Natural killer cell (primary cell): ENCODE measurements around the gene HNRNPH1. TPM values are rescaled to one million over a fixed set of nuclear protein-coding genes. Genes with fewer than 3 reads are reported as not detected.

Source experiments
- ATAC-seq, 3 donors: fragments of 150-1000 bp in 2 of 3; fragments of 200-7000 bp in 1 of 3; cut with Tn5 transposase; 1 replicate in 1 of 3; 2 replicates in 2 of 3; pipeline ENCODE4 v1.10.0; 2021; ENCODE audit warnings: mild to moderate bottlenecking in 2 of 3, moderate library complexity in 2 of 3
- DNase-seq, 2 donors: peaks; one replicate each; pipeline versions ENCODE4 v3.0.0 to v3.0.0-alpha.2; 2013 to 2021; ENCODE audit warnings: mixed read lengths in 1 of 2
- H3K27ac ChIP-seq: one replicate; pipeline ENCODE4 v1.5.1; 2013; ENCODE audit warnings: mild to moderate bottlenecking, low read length
- H3K27me3 ChIP-seq: one replicate; pipeline ENCODE4 v1.6.1; 2013; ENCODE audit warnings: low read length; ENCODE audit not compliant: control insufficient read depth, insufficient read depth
- H3K36me3 ChIP-seq: one replicate; pipeline ENCODE4 v1.6.1; 2013; ENCODE audit warnings: low read length; ENCODE audit not compliant: control insufficient read depth, insufficient read depth
- H3K4me1 ChIP-seq: one replicate; pipeline ENCODE4 v1.6.1; 2013; ENCODE audit warnings: low read length; ENCODE audit not compliant: control insufficient read depth, insufficient read depth
- H3K4me3 ChIP-seq: one replicate; pipeline ENCODE4 v1.5.1; 2013; ENCODE audit warnings: low read length
- H3K9me3 ChIP-seq: one replicate; pipeline ENCODE4 v1.6.1; 2013; ENCODE audit warnings: low read length; ENCODE audit not compliant: control insufficient read depth, insufficient read depth
- H3K27ac Mint-ChIP-seq, 2 donors: one replicate each; pipeline ENCODE4 v1.8.0; 2022; ENCODE audit warnings: mild to moderate bottlenecking in 2 of 2, mixed read lengths in 2 of 2, moderate library complexity in 1 of 2
- H3K27me3 Mint-ChIP-seq, 2 donors: one replicate each; pipeline ENCODE4 v1.8.0; 2022; ENCODE audit warnings: low read depth in 2 of 2, mixed read lengths in 2 of 2
- H3K36me3 Mint-ChIP-seq: one replicate; pipeline ENCODE4 v1.8.0; 2022; ENCODE audit warnings: mixed read lengths
- H3K4me1 Mint-ChIP-seq, 2 donors: one replicate each; pipeline ENCODE4 v1.8.0; 2022; ENCODE audit warnings: mixed read lengths in 2 of 2
- H3K4me3 Mint-ChIP-seq: one replicate; pipeline ENCODE4 v1.8.0; 2022; ENCODE audit warnings: mild to moderate bottlenecking, moderate library complexity, mixed read lengths
- H3K9me3 Mint-ChIP-seq, 2 donors: one replicate each; pipeline ENCODE4 v1.8.0; 2022; ENCODE audit warnings: mixed read lengths in 2 of 2
- CTCF ChIP-seq: fragments of 200-600 bp; IDR thresholded peaks from one replicate; pipeline ENCODE4 v1.8.0; 2022; ENCODE audit warnings: antibody characterized with exemption
- WGBS: methylation state at CpG from one replicate; pipeline ENCODE4 v1.1.7; 2013; ENCODE audit warnings: missing lambda C conversion rate; ENCODE audit not compliant: insufficient coverage; 5-methylcytosine and 5-hydroxymethylcytosine counted together
- intact Hi-C: fragments of 100-400 bp; cut with micrococcal nuclease; formaldehyde crosslinking; loops from one replicate; pipeline ENCODE4 v1.14.2; 2022
- total RNA-seq, 4 donors: library from RNA; stranded (reverse); fragments of 120-200 nt in 1 of 4; gene quantifications; one replicate each; pipeline versions ENCODE4 v1.2.3 to v1.2.4, GENCODE V29; 2013 to 2022

HNRNPH1 gene
- total RNA-seq, 3 donors from 2014 or later (not counting 1 experiment from before 2014, with no cell fraction given): 1,749 to 2,212 (median 1,853) TPM

- Histone ChIP-seq H3K36me3 (peaks cover 29% of the 10 kb centered on the region), H3K4me1 (no peaks in the 10 kb centered on the region), H3K4me3 (no peak overlapping the region), H3K9me3 (no peaks in the 10 kb centered on the region), H3K27me3 (no peaks in the 10 kb centered on the region), H3K27ac (no peak overlapping the region)
- Mint-ChIP-seq H3K9me3 (no peaks in the 10 kb centered on the region), H3K4me3 (no peak overlapping the region), H3K36me3 (peaks cover 12% of the 10 kb centered on the region), H3K27me3 (no peaks in the 10 kb centered on the region), H3K4me1 (peaks cover 0 to 4% of the 10 kb centered on the region in 2 donors), H3K27ac (no peak overlapping the region)
- TF ChIP-seq CTCF: no peak
- WGBS: 98% methylated on average over 42 of the region's 42 CpGs
- ATAC-seq (no peak), DNase-seq (no peak)
- intact Hi-C loops: no loop called here
Measured at GRCh38 chr5:179577286-179577960, 46.0 kb downstream of the HNRNPH1 start.

DNA sequence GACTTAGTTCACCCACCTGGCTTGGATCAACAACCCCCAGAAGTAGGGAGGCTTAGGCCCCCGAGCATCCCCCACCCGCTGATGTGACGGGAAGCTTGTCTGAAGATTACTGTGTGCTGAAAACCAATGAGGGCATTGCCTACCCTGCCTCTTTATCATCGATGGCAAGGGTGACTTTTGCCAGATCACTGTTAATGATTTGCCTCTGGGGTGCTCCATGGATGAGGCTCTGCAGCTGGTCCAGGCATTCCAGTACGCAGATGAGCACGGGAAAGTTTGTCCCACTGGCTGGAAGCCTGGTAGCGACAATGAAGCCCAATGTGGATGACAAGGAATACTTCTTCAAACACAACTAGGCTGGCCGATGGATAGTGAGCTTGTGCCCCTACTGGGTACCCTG is 51.1 kb downstream of the HNRNPH1 start:
- Histone ChIP-seq H3K27ac (no peak overlapping the region), H3K9me3 (no peaks in the 10 kb centered on the region), H3K36me3 (peaks cover 43% of the 10 kb centered on the region), H3K4me3 (no peak overlapping the region), H3K4me1 (no peaks in the 10 kb centered on the region), H3K27me3 (no peaks in the 10 kb centered on the region)
- H3K4me3 Mint-ChIP-seq: no peak overlapping the region
- TF ChIP-seq CTCF: no peak
- ATAC-seq (no peak), DNase-seq (no peak)
- no peak overlapping the region for H3K27ac Mint-ChIP-seq
- intact Hi-C loops: no loop called here
- WGBS: 96% methylated on average over 8 of the region's 8 CpGs
- peaks cover 0 to 10% of the 10 kb centered on the region in 2 donors for H3K4me1 Mint-ChIP-seq
- H3K9me3 Mint-ChIP-seq: no peaks in the 10 kb centered on the region
- H3K36me3 Mint-ChIP-seq: peaks cover 22% of the 10 kb centered on the region
- no peaks in the 10 kb centered on the region for H3K27me3 Mint-ChIP-seq

DNA sequence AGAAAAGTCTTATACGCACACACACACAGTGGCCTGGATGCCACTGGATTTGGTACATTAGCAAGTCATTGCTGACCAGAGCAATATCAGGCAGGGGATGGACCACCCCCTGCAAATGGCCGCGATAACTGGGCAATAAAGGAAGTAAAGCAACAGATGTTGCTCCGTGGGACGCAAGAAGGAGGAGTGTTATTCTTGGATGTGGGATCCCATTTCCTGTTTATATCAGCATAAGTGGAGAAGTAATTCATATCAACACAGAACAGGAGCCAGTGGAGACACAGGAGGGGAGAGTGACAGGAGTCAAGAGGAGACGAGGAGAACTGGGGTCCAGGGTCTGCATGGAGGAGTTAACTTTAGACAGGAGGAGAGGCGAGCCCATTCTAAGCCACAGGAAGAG is 54.8 kb downstream of the HNRNPH1 start:
- WGBS: 70% methylated on average over 7 of the region's 7 CpGs
- H3K4me1 Mint-ChIP-seq: peaks cover 0 to 6% of the 10 kb centered on the region in 2 donors
- H3K36me3 Mint-ChIP-seq: peaks cover 11% of the 10 kb centered on the region
- Histone ChIP-seq H3K27ac (no peak overlapping the region), H3K27me3 (no peaks in the 10 kb centered on the region), H3K4me1 (no peaks in the 10 kb centered on the region), H3K36me3 (peaks cover 36% of the 10 kb centered on the region), H3K9me3 (no peaks in the 10 kb centered on the region), H3K4me3 (no peak overlapping the region)
- no peak for DNase-seq
- no peak for TF ChIP-seq CTCF
- intact Hi-C loops: no loop called here
- peak overlapping the region in 1 of 2 donors; percentile 78 for H3K27ac Mint-ChIP-seq
- no peak overlapping the region for H3K4me3 Mint-ChIP-seq
- no peaks in the 10 kb centered on the region for H3K9me3 Mint-ChIP-seq
- H3K27me3 Mint-ChIP-seq: no peaks in the 10 kb centered on the region
- no peak for ATAC-seq

GRCh38 chr5:179564526-179564925 is 58.9 kb downstream of the HNRNPH1 start:
- Mint-ChIP-seq H3K4me1 (peaks cover 0 to 11% of the 10 kb centered on the region in 2 donors), H3K27ac (no peak overlapping the region), H3K9me3 (no peaks in the 10 kb centered on the region), H3K27me3 (no peaks in the 10 kb centered on the region), H3K4me3 (no peak overlapping the region), H3K36me3 (peaks cover 11% of the 10 kb centered on the region)
- Histone ChIP-seq H3K36me3 (peaks cover 38% of the 10 kb centered on the region), H3K4me3 (no peak overlapping the region), H3K9me3 (no peaks in the 10 kb centered on the region), H3K4me1 (peaks cover 6% of the 10 kb centered on the region), H3K27me3 (no peaks in the 10 kb centered on the region), H3K27ac (no peak overlapping the region)
- intact Hi-C loops: no loop called here
- WGBS: 100% methylated on average over 1 of the region's 2 CpGs
- ATAC-seq: no peak
- TF ChIP-seq CTCF: no peak
- no peak for DNase-seq
